OCI-LY7 (cell line): ENCODE data around the gene HINFP.

Experiments used
- EZH2phosphoT487 ChIP-seq: fragments of 200-600 bp; sonication (generic); IDR thresholded peaks from 2 replicates; pipeline ENCODE4 v1.6.1; 2018; ENCODE audit warnings: low read depth, borderline replicate concordance, mild to moderate bottlenecking, mixed run types, antibody characterized with exemption, low read length, moderate library complexity, mixed read lengths
- TF ChIP-seq, protein P1 (sequence below): fragments of 200-600 bp; sonication (generic); conservative IDR thresholded peaks from 2 replicates; pipeline ENCODE4 v1.5.1; 2014; ENCODE audit warnings: mild to moderate bottlenecking, antibody characterized with exemption, low read length, moderate library complexity, mixed read lengths

DNA sequence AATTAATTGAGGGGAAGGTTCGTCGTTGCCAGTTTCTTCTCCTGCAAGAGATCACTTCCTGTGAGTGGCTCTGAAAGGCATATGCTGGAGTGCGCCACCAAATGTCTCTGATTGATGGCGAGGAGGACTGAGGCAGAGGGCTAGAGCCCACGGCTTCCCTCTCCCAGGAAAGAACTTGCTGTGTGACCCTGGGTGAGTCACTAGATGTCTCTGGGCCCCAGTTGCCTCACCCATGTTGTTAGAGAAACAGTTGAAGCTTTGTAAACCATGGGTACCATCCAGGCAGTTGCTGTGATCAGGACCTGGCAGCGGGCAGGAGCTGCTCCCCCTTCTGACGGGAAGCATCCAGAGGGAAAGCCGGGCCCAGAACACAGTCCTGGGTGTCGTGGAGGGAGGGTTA lies 30.7 kb downstream of the HINFP start:
- TF ChIP-seq, protein P1, sequence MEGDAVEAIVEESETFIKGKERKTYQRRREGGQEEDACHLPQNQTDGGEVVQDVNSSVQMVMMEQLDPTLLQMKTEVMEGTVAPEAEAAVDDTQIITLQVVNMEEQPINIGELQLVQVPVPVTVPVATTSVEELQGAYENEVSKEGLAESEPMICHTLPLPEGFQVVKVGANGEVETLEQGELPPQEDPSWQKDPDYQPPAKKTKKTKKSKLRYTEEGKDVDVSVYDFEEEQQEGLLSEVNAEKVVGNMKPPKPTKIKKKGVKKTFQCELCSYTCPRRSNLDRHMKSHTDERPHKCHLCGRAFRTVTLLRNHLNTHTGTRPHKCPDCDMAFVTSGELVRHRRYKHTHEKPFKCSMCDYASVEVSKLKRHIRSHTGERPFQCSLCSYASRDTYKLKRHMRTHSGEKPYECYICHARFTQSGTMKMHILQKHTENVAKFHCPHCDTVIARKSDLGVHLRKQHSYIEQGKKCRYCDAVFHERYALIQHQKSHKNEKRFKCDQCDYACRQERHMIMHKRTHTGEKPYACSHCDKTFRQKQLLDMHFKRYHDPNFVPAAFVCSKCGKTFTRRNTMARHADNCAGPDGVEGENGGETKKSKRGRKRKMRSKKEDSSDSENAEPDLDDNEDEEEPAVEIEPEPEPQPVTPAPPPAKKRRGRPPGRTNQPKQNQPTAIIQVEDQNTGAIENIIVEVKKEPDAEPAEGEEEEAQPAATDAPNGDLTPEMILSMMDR: no peak
- TF ChIP-seq EZH2phosphoT487: no peak
